Tibial nerve (tissue), 4 donors: ENCODE measurements around the gene CERS1. TPM values are rescaled to one million over a fixed set of nuclear protein-coding genes. Genes with fewer than 3 reads are reported as not detected.

Source experiments
- DNase-seq, 2 donors: peaks; one replicate each; pipeline ENCODE4 v3.0.0-alpha.2; 2019; ENCODE audit warnings: low spot score in 2 of 2
- H3K27ac ChIP-seq, 4 donors: fragments of 200-600 bp; sonication (generic) in 3 of 4; one replicate each; pipeline ENCODE4 v1.5.1; 2017 to 2019; ENCODE audit warnings: mild to moderate bottlenecking in 1 of 4
- H3K27me3 ChIP-seq, 2 donors: fragments of 200-600 bp; sonication (generic) in 1 of 2; one replicate each; pipeline versions ENCODE4 v1.5.1 to v1.6.0; 2017 to 2019
- H3K36me3 ChIP-seq, 3 donors: fragments of 200-600 bp; sonication (generic); one replicate each; pipeline ENCODE4 v1.5.1; 2018 to 2019
- H3K4me1 ChIP-seq, 4 donors: fragments of 200-600 bp; sonication (generic) in 3 of 4; one replicate each; pipeline ENCODE4 v1.5.1; 2017 to 2019
- H3K4me3 ChIP-seq, 4 donors: fragments of 200-600 bp; sonication (generic) in 3 of 4; one replicate each; pipeline ENCODE4 v1.5.1; 2017 to 2019; ENCODE audit warnings: mild to moderate bottlenecking in 1 of 4, moderate library complexity in 1 of 4
- H3K9me3 ChIP-seq, 4 donors: fragments of 200-600 bp; sonication (generic) in 3 of 4; one replicate each; pipeline ENCODE4 v1.5.1; 2017 to 2019
- CTCF ChIP-seq, 5 experiments: fragments of 200-600 bp in 3 of 5; fragments of 450-650 bp in 2 of 5; sonication (generic) in 3 of 5; IDR thresholded peaks; one replicate each; pipeline ENCODE4 v1.5.1; 2016 to 2019; ENCODE audit warnings: antibody characterized with exemption in 5 of 5, mild to moderate bottlenecking in 3 of 5, moderate library complexity in 2 of 5
- EP300 ChIP-seq, 2 donors: sonication (generic); formaldehyde crosslinking; IDR thresholded peaks; one replicate each; pipeline ENCODE4 v1.6.1; 2017; ENCODE audit warnings: antibody characterized with exemption in 2 of 2, mild to moderate bottlenecking in 1 of 2
- POLR2A ChIP-seq, 2 donors: fragments of 450-650 bp; IDR thresholded peaks; one replicate each; pipeline ENCODE4 v1.6.1; 2017; ENCODE audit warnings: antibody characterized with exemption in 2 of 2, mild to moderate bottlenecking in 2 of 2, moderate library complexity in 2 of 2
- WGBS, 2 donors: methylation state at CpG; one replicate each; pipeline ENCODE4 v1.1.5; 2018; 5-methylcytosine and 5-hydroxymethylcytosine counted together
- total RNA-seq, 4 donors: library from RNA; depleted of rRNA; stranded (reverse); fragments of >200 nt; gene quantifications; one replicate each; pipeline ENCODE4 v1.1.0, GENCODE V29; 2016

The CERS1 gene
- total RNA-seq, 4 donors from 2014 or later: 7.0 to 14.9 (median 13.4) TPM

- H3K36me3 ChIP-seq: peaks cover 8 to 100% (median 59%) of the 10 kb centered on the region in 3 donors
- no peak overlapping the region for H3K4me3 ChIP-seq
- TF ChIP-seq CTCF (IDR thresholded peaks at IDR 0.05) (no peak), EP300 (IDR thresholded peaks at IDR 0.05) (no peak), POLR2A (IDR thresholded peaks at IDR 0.05) (no peak)
- no peak overlapping the region for H3K27ac ChIP-seq
- 79 to 88% methylated on average over 9 of the region's 9 CpGs for WGBS, 2 donors
- peaks cover 0 to 5% (median 0%) of the 10 kb centered on the region in 4 donors for H3K4me1 ChIP-seq
- H3K9me3 ChIP-seq: no peaks in the 10 kb centered on the region
- no peaks in the 10 kb centered on the region for H3K27me3 ChIP-seq
- no peak for DNase-seq
These were observed 34.7 kb downstream of the CERS1 start for GRCh38 chr19:18861235-18861634.

GRCh38 chr19:18860725-18861124 lies 35.2 kb downstream of the CERS1 start:
- H3K36me3 ChIP-seq: peaks cover 8 to 100% (median 59%) of the 10 kb centered on the region in 3 donors
- H3K27me3 ChIP-seq: no peaks in the 10 kb centered on the region
- DNase-seq: no peak
- WGBS, 2 donors: 91% methylated on average over 15 to 16 of the region's 17 CpGs
- no peaks in the 10 kb centered on the region for H3K9me3 ChIP-seq
- TF ChIP-seq EP300 (IDR thresholded peaks at IDR 0.05) (no peak), POLR2A (IDR thresholded peaks at IDR 0.05) (no peak), CTCF (IDR thresholded peaks at IDR 0.05) (no peak)
- H3K27ac ChIP-seq: no peak overlapping the region
- H3K4me1 ChIP-seq: peaks cover 0 to 5% (median 0%) of the 10 kb centered on the region in 4 donors
- H3K4me3 ChIP-seq: no peak overlapping the region

- no peak overlapping the region for H3K4me3 ChIP-seq
- DNase-seq: no peak
- TF ChIP-seq CTCF (IDR thresholded peaks at IDR 0.05): no peak
- TF ChIP-seq POLR2A (IDR thresholded peaks at IDR 0.05): no peak
- TF ChIP-seq EP300 (IDR thresholded peaks at IDR 0.05): no peak
- 80 to 81% methylated on average over 11 of the region's 11 CpGs for WGBS, 2 donors
- H3K4me1 ChIP-seq: peaks cover 0 to 5% (median 0%) of the 10 kb centered on the region in 4 donors
- H3K27ac ChIP-seq: no peak overlapping the region
- H3K27me3 ChIP-seq: no peaks in the 10 kb centered on the region
- no peaks in the 10 kb centered on the region for H3K9me3 ChIP-seq
- H3K36me3 ChIP-seq: peaks cover 8 to 100% (median 59%) of the 10 kb centered on the region in 3 donors
These were observed 35.7 kb downstream of the CERS1 start for GRCh38 chr19:18860302-18860700.

- Histone ChIP-seq H3K9me3 (no peaks in the 10 kb centered on the region), H3K4me1 (peaks cover 0 to 5% (median 0%) of the 10 kb centered on the region in 4 donors), H3K36me3 (peaks cover 5 to 100% (median 63%) of the 10 kb centered on the region in 3 donors), H3K4me3 (no peak overlapping the region), H3K27ac (no peak overlapping the region), H3K27me3 (no peaks in the 10 kb centered on the region)
- no peak for TF ChIP-seq EP300 (IDR thresholded peaks at IDR 0.05)
- TF ChIP-seq POLR2A (IDR thresholded peaks at IDR 0.05): no peak
- TF ChIP-seq CTCF (IDR thresholded peaks at IDR 0.05): no peak
- WGBS, 2 donors: 82 to 88% methylated on average over 10 to 11 of the region's 12 CpGs
- DNase-seq: no peak
These were observed 36.2 kb downstream of the CERS1 start for GRCh38 chr19:18859676-18860301.

- Histone ChIP-seq H3K4me3 (no peak overlapping the region), H3K27ac (no peak overlapping the region), H3K4me1 (peaks cover 0 to 5% (median 0%) of the 10 kb centered on the region in 4 donors), H3K27me3 (no peaks in the 10 kb centered on the region), H3K36me3 (peaks cover 5 to 100% (median 65%) of the 10 kb centered on the region in 3 donors), H3K9me3 (no peaks in the 10 kb centered on the region)
- 85 to 90% methylated on average over 15 to 16 of the region's 21 CpGs for WGBS, 2 donors
- no peak for DNase-seq
- TF ChIP-seq POLR2A (IDR thresholded peaks at IDR 0.05) (no peak), CTCF (IDR thresholded peaks at IDR 0.05) (no peak), EP300 (IDR thresholded peaks at IDR 0.05) (no peak)
These were observed 36.9 kb downstream of the CERS1 start for GRCh38 chr19:18858906-18859646.
